Hematopoietic multipotent progenitor cell (in vitro differentiated cells): Measurements from ENCODE around the gene NTN4. TPM values are rescaled to one million over a fixed set of nuclear protein-coding genes. Genes with fewer than 3 reads are reported as not detected.
"Not testable (repeated sequence)": the region's sequence is repeated elsewhere in the genome, so short reads cannot be mapped to it uniquely, and the experiment has no call there.

ENCODE experiments used
- DNase-seq, 3 donors: peaks; one replicate each; pipeline ENCODE4 v3.0.0-alpha.2; 2011 to 2015; ENCODE audit warnings: low read depth in 2 of 3, low spot score in 2 of 3
- total RNA-seq: library from RNA; depleted of rRNA; stranded (reverse); fragments of >200 nt; gene quantifications from one replicate; pipeline ENCODE4 v1.2.3, GENCODE V29; 2012

The NTN4 gene
- total RNA-seq, 1 donor = under 0.01 TPM

DNA sequence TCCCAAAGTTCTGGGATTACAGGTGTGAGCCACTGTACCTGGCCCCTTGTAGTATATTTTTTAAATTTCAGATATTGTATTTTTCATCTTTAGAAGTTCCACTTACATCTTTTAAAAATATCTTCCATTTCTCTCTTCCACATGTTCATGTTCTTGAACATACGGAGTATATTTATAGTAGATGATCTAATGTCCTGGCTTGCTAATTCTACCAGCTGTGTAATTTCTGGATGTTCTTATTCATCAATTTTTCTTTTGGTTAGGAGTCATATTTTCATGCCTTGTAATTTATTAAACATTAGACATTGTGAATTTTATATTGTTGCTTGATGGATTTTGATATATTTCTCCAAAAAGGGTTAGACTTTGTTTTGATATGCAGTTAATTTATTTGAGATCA, 30.8 kb downstream of the NTN4 start:
- no peak for DNase-seq

DNA sequence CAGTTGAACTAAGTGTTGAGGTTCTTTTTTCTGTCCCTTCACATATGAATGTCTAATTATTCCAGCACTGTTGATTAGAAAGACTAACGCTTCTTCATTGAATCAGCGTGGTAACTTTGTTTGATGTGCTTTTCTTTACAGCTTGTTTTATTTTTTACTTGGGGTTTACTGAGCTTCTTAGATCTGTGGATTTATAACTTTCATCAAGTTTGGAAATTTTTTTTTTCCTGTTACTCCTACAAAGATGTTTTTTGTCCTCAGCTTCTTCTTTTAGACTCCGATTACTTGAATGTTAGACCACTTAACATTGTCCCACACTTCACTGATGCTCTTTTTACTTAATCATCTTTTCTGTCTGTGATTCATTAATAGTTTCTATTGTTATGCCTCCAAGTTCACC, 31.5 kb downstream of the NTN4 start:
- no peak for DNase-seq

DNA sequence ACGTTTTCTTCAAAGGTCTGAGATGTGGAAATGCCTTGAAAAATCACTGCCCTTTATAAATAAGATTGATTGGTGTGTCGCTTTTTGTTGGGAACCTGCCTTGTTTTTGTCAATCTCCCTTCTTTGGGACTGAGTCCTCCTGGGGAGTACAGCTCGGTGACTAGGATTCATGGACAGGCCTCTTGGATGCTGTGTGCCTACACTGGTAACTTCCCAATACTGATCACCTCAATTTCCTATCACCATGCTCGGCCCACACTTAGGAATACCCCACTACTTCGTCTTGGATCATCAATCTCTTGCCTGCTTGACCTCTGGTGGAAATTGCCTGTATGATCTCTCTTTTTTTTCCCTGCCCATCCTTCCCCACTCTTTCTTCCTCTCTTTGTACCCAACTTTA, 34.2 kb downstream of the NTN4 start:
- no peak for DNase-seq

DNA sequence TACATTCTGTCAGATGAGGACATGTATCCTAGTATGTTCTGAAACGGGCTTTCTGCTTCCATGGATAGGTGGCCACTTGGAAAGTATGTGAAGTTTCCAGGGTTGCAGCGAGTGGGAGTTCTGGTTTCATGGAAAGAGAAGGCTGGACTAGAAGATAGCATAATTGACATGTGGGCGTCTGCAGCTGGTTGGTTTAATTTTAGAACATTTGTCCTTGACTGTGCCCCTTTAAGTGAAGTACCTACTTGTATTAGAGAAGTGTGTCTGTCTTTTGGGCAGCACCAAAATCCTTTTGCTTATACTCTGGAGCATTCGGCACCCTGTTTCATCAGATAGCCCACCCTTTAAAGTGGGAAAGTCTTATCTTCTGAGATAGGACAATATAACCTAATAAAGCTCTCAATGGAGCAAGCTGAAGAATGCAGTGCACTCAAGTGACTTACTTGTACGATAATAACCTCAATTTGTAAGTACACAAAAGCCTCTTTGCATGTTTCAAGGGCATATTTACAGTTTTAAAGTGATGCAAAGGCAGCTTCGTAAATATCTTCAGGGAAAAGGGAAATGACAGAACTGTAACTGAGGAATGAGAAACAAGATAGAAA, 35.2 kb downstream of the NTN4 start:
- no peak for DNase-seq

DNA sequence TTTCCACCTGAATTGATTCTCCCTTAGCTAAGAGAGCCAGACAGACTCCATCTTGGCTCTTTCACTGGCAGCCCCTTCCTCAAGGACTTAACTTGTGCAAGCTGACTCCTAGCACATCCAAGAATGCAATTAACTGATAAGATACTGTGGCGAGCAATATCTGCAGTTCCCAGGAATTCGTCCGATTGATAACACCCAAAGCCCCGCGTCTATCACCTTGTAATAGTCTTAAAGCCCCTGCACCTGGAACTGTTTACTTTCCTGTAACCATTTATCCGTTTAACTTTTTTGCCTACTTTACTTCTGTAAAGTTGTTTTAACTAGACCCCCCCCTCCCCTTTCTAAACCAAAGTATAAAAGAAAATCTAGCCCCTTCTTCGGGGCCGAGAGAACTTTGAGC, 44.5 kb downstream of the NTN4 start:
- not testable (repeated sequence) for DNase-seq

DNA sequence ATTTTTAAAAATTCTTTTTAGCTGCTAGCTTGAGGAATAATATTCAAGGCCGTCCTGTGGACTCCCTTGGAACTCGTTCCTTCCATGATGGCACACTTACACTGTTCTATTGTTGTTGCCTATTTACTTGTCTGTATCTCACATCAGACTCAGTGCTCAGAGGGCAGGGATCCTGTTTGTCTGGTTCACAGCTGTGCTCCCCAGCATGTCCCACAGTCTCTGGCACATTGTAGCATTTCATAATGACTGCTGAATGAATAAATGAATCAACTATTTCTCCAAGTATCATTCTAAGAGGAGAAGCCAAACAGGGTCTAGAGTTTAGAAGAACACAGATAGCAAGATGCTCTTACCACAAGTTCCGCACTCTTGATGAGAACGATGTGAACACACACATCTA, 48.0 kb downstream of the NTN4 start:
- DNase-seq = no peak

DNA sequence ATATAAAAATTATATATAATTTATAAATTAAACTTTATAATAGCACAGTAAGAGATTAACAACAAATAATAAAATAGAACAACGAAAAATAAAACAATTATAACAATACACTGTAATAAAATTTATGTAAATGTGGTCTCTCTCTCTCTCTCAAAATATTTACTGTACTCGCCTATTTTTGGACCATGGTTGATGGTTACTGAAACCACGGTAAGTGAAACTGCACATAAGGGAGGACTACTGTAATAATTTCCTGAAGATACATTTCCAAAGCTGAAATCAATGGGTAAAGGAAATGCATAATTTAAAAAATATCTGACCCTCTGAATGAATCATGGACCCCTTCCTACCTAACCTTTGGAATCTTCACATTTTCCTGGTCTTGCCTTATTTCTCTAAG, 48.9 kb downstream of the NTN4 start:
- DNase-seq = no peak

DNA sequence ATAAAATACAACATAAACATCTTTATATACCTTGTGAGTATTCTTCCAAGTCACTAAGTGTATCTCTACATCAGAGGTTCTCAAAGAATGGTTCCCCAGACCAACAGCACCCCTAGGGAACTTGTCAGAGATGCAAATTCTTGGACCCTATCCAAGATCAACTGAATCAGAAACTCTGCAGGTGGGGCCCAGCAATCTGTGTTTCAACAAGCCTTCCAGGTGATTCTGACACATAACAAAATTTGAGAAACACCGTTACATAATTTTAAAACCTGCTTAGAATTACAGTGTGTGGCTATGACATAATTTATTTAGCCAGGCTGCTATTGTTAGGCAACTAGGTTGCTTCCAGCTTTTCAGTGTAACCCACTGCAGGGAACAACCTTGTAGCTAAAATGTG, 49.8 kb downstream of the NTN4 start:
- DNase-seq = no peak

DNA sequence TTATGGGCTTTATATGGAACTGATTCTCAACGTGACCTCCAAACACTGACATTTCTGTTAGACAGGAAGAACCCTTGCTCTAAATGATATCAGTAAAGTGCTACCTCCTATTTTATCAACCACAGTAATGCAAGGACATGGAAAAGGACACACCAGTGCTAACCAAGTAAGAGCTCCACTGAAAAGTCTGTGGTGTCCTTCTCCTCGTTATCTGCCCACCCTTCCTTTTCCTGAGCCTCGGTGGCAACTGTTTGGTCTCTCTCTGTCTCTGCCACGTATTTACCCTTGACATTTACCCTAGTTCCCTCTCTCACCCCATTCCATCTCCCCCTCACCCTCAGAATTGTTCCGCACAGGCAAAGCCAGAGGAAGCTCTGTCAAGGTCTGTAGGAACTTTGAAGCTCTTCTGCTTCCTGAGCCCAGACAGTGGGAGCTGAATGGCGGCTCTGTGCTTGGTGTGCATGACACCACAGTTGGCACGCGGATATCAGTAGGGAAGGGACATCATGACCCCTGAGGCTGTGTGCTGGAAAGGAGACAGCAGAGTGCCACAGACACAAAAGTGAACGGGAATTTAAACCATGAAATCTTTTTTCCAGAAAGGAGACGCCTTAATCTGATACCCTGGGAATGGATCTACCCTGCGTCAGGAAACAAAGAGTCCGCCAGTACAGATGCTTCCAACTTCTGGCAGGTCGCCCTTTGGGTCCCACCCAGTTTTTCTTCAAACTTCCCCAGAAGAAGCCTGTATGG, 50.8 kb downstream of the NTN4 start:
- no peak for DNase-seq

DNA sequence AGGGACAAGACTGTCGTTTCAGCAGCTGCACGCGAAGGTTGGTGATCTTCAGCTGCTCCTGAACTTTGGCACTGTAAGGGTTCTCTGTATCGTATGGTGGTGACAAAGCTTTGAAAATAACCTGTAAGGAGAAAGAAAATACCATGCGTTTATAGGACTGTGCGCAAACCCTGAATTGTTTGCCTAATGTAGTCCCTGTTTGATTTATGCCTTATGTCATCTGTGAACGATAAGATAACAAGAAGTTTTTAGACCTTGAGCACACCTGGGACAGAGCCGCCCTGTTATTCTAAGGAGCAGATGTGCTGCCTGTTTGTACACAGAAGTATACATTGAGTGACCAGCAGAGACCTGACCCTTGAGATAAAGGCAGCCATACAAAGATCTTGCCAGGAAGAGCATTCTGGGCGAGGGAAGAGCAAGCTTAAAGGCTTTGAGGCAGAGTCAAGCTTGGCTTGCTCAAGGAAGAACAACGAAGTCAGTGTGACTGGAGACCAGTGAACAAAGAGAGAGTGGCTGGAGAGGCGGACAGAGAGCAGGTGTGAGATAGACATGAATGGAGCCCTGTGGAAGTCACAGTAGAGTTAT, 52.4 kb downstream of the NTN4 start:
- DNase-seq = no peak

DNA sequence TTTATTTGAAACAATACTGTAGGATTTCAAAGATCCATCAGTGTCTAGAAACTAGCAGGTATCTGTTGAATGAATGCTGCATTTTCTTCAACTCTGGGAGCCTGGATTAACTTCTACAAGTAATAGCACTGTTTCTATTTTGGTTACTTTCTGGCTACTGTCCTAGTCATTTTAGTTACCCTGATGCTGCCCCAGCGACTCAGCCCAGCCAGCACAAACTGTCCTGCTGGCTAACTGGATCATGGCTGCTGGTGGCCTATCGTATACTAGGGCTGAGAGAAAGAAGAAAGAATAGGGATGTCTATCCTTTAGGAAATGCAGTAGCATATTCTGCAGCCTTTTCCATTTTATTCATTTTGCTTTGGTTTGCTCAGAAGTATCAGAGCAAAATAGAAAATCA, 53.9 kb downstream of the NTN4 start:
- DNase-seq = no peak

DNA sequence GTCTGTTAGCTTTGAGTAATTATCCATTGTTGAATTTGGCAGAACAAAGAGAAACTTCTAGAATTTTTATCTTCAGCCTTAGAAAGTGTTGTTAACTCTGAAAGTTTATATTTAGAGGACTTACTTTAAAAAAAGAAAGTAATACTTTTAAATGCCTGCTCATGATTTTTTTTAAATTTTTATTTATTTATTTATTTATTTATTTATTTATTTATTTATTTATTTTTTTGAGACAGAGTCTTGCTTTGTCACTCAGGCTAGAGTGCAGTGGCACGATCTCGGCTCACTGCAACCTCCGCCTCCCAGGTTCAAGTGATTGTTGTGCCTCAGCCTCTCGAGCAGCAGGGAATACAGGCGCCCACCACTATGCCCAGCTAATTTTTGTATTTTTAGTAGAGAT, 54.8 kb downstream of the NTN4 start:
- not testable (repeated sequence) for DNase-seq

DNA sequence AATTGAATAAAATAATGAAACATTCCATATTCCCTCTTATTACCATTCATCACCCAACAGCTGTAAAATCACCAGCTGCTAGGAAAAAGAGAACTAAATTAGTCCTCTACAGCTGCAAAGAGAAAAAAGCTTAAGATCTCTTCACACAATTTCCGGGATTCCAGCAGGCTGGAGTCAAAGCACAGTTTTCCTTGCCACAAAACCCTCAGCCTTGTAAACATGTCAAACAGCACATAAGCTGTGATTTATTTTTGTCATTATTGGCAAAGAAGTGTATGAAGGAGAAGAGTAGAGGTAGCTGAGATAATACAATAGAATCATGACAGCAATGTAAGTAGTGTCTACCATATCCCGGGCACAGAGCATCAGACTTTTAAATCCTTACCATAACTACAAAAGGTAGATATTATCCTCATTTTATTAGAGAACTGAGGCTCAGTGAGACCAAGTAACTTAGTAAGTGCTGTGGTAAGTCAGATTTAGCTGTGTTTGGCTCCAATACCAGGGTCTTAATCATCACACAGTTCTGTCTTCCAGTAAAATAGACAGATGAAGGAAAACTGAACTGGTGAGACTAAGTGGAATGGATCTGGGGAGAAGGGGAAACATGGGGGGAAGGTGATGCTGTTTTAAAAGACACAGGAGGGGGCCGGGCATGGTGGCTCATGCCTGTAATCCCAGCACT, 57.3 kb downstream of the NTN4 start:
- DNase-seq = no peak

DNA sequence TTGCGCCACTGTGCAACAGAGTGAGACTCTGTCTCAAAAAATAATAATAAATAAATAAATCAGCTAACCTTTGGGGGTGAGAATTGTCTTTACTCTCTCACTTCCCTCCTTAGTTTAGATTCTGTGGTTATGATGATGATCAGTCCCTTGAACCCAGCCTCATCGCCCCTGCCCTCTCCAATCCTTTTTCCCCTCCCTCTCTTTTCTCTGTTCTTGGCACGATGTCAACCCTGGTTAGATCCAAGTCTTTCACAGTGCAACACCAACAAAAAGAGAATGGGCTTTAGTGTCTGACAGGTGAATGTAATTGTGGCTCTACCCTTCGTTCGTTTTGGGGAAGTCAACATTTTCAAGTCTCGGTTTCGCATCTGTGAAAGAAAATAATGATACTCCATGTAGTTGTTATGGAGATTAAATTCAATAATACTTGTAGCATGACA, 59.0 kb downstream of the NTN4 start:
- no peak for DNase-seq

DNA sequence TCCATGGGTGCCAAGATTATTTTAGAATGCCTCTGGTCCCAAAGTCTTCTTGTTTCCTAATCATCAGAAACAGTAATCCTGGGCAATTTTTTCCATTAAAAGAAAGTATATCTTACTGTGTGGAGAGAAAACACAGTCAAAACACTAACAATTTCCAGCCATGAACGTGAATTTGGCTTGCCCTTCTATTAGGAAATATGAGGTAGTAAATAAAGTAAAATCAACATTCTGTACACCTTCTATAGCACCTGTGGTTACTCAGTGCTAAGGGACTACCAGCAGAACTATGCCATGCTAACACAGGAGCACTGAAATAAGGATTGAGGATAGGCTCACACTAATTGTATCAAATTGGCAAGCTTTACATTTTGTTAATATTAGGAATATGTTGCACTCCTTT, 60.1 kb downstream of the NTN4 start:
- DNase-seq = no peak

DNA sequence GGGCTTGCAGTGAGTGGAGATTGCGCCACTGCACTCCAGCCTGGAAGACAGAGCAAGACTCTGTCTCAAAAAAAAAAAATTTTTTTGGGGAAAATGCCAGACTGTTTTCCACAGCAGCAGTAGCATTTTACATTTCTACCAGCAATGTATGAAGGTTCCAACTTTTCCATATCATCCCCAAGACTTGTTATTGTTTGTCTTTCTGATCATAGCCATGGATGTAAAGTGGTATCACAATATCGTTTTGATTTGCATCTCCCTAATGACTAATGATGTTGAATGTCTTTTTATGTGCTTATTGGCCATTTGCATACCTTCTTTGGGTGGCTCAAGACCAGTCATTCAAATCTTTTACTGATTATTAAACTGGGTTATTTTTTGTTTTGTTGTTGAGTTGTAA, 63.7 kb downstream of the NTN4 start:
- no peak for DNase-seq

DNA sequence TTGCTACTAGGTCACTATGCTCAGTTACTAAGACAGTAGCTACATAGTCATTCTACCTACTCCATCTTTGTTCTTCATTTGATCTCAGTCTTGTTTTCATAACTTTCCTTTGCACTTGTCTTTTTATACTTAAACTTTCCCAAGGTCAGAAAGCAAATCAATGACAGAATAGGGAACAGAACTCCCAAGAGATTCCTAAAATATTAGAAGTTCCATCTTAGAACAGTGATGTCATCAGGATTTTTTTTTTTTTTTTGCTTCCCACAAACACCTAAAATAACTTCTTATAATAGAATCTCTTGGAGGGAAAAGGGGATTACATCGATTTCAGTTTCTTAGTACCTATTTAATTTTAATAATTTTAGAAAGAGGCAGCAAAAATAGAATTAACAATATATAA, 65.8 kb downstream of the NTN4 start:
- no peak for DNase-seq

DNA sequence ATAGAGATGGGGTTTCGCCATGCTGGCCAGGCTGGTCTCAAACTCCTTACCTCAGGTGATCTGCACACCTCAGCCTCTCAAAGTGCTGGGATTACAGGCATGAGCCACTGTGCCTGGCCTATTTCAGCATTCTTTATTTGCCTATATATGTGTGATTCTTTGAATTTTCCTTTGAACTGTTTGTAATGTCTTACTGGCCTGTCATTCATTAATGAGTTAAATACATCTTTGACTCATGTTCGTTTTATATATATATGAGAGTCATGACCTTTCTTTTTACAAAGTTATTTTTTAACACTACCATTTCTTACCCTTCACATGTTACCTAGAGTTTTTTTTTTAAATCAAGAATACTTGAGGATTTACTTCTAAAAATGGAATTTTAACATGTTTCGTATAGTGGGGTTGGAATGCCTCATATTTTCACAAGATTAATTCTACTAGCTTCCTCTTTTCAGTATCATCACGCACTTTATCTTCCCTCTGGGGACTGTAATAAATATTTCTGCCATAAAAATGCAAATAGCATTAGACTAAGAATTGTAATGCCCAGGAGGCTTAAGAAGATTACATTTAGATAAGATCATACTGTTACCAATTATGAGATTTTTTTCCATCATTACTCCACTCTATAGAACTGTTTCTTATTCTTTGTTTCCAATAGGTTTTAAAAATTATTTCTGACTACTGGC, 66.7 kb downstream of the NTN4 start:
- DNase-seq = no peak

DNA sequence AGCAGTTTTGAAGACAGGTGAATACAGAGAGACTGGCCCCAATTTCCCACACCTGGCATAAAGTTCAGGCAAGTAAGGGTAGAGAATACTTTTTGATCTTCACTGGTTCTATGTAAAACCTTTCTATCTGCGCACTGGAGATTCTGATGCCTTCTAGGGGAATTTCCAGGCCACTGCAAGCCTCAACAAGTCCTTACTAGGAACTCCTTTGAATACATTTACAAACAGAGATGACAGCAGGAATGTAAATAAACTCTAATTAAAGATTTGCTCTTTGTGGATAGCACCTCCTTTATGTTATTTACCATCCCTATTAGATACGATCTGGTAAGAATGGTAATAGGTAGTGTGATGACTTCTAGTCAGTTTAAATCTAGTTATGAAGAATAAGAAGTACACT, 69.2 kb downstream of the NTN4 start:
- DNase-seq = no peak

DNA sequence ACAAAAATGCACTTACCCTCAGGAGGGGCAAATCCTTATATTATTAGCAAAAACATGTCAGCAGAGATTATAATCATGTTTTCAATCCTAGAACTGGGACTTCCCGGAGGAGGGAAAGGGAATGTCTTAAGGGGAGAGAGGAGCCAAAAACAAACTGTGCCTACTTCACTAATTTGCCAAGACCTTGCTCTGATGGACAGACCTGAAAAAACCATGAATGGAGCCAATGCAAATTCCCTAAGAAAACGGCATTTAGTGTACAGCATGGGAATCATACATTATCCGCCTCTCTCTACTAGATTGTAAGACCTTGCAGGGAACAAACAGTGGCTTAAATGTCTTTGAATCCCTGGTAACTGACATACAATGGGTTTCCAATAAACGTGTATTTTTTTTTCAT, 70.4 kb downstream of the NTN4 start:
- no peak for DNase-seq

DNA sequence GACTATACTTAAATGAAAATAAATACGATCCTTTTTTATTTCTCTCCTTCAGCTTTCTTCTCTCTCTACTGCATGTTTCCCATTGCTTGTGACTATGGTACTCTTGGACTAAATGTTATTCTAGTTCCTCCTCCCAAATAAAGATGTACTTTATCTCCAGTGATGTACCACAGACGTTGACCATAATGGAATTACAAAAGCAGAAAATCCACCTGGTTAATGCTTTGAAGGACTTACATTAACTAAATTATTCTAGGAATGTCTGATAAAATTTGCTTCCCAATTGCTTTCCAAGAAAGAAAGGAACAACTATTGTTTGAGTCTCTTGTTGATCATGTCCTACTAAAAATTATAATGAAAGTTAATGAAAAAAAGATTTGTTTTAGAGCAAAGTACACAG, 71.8 kb downstream of the NTN4 start:
- DNase-seq = no peak
